GM23248 (cell line): Measurements from ENCODE around the gene GSC2. TPM values are rescaled to one million over a fixed set of nuclear protein-coding genes. Genes with fewer than 3 reads are reported as not detected.

Source experiments
- DNase-seq: peaks from one replicate; pipeline ENCODE4 v3.0.0-alpha.2; 2015
- H2AFZ ChIP-seq: fragments of 200-600 bp; sonication (generic); 2 replicates; pipeline ENCODE4 v1.6.1; 2016; ENCODE audit warnings: antibody characterized with exemption
- H3F3A ChIP-seq: fragments of 200-600 bp; sonication (generic); 2 replicates; pipeline ENCODE4 v1.6.1; 2016; ENCODE audit warnings: mild to moderate bottlenecking, antibody characterized with exemption, mixed run types; ENCODE audit not compliant: insufficient read depth
- H3K27ac ChIP-seq: fragments of 200-600 bp; sonication (generic); 2 replicates; pipeline ENCODE4 v1.5.1; 2016; ENCODE audit warnings: mild to moderate bottlenecking
- H3K27me3 ChIP-seq: fragments of 200-600 bp; sonication (generic); replicated peaks from 2 replicates; pipeline ENCODE4 v1.6.1; 2016; ENCODE audit warnings: mild to moderate bottlenecking; ENCODE audit not compliant: insufficient read depth
- H3K36me3 ChIP-seq: fragments of 200-600 bp; sonication (generic); 2 replicates; pipeline ENCODE4 v1.6.1; 2016; ENCODE audit warnings: low read depth, mild to moderate bottlenecking
- H3K4me1 ChIP-seq: fragments of 200-600 bp; sonication (generic); 2 replicates; pipeline ENCODE4 v1.6.1; 2016; ENCODE audit warnings: mild to moderate bottlenecking; ENCODE audit not compliant: insufficient read depth
- H3K4me2 ChIP-seq: fragments of 200-600 bp; sonication (generic); one replicate; pipeline ENCODE4 v1.6.1; 2016; ENCODE audit warnings: mild to moderate bottlenecking; ENCODE audit not compliant: unreplicated experiment
- H3K4me3 ChIP-seq: fragments of 200-600 bp; sonication (generic); 2 replicates; pipeline ENCODE4 v1.5.1; 2016; ENCODE audit warnings: mild to moderate bottlenecking
- H3K79me2 ChIP-seq: fragments of 200-600 bp; sonication (generic); 2 replicates; pipeline ENCODE4 v1.6.1; 2016; ENCODE audit warnings: mild to moderate bottlenecking; ENCODE audit not compliant: insufficient read depth
- H3K9ac ChIP-seq: fragments of 200-600 bp; sonication (generic); 2 replicates; pipeline ENCODE4 v1.6.1; 2016; ENCODE audit warnings: mild to moderate bottlenecking
- H3K9me2 ChIP-seq: fragments of 200-600 bp; sonication (generic); 2 replicates; pipeline ENCODE4 v1.6.1; 2016; ENCODE audit warnings: mixed run types, mild to moderate bottlenecking, moderate library complexity; ENCODE audit not compliant: insufficient read depth
- H3K9me3 ChIP-seq: fragments of 200-600 bp; sonication (generic); one replicate; pipeline ENCODE4 v1.6.1; 2017; ENCODE audit warnings: low read depth
- H4K20me1 ChIP-seq: fragments of 200-600 bp; sonication (generic); 2 replicates; pipeline ENCODE4 v1.6.0; 2016; ENCODE audit not compliant: insufficient read depth
- EZH2 ChIP-seq: fragments of 200-600 bp; sonication (generic); IDR thresholded peaks from 2 replicates; pipeline ENCODE4 v1.6.1; 2018; ENCODE audit warnings: antibody characterized with exemption, mild to moderate bottlenecking; ENCODE audit not compliant: insufficient read depth, poor library complexity, severe bottlenecking
- EZH2phosphoT487 ChIP-seq: fragments of 200-600 bp; sonication (generic); IDR thresholded peaks from 2 replicates; pipeline ENCODE4 v1.6.1; 2018; ENCODE audit warnings: antibody characterized with exemption, moderate library complexity, mild to moderate bottlenecking, low read depth; ENCODE audit not compliant: insufficient read depth
- WGBS, 2 experiments: methylation state at CpG; one replicate each; pipeline ENCODE4 v1.1.6; 2015 to 2017; ENCODE audit warnings: low lambda C conversion rate in 2 of 2, low coverage in 1 of 2; ENCODE audit errors: missing lambda C conversion rate in 2 of 2; 5-methylcytosine and 5-hydroxymethylcytosine counted together
- in situ Hi-C: fragments of 300-500 bp; cut with MboI; formaldehyde crosslinking; loops from 2 replicates; pipeline ENCODE4 v1.15.0; 2020
- polyA plus RNA-seq: library from polyadenylated mRNA; unstranded; fragments of >200 nt; fragmentation: Nextera tagmentation; extraction: Ambion mirVana; gene quantifications from 2 replicates; pipeline ENCODE4 v1.2.1, GENCODE V29; 2016
- total RNA-seq: library from RNA; depleted of rRNA; stranded (reverse); fragments of >200 nt; shearing (Covaris generic); gene quantifications from 2 replicates; pipeline ENCODE4 v1.2.3, GENCODE V29; 2014

GSC2 gene
- total and polyA plus RNA-seq, 2 experiments from 2014 or later, result not detected

GRCh38 chr22:19118329-19118880, 31.7 kb downstream of the GSC2 start:
- no peak overlapping the region for H3K27ac ChIP-seq
- H3K9me3 ChIP-seq, result no peaks in the 10 kb centered on the region
- DNase-seq, result no peak
- in situ Hi-C loops, result no loop called here
- H3K36me3 ChIP-seq, result no peaks in the 10 kb centered on the region
- peaks cover 82% of the 10 kb centered on the region for H3K79me2 ChIP-seq
- peaks cover 9% of the 10 kb centered on the region; the same call in 1 of the 2 replicates for H3K4me1 ChIP-seq
- no peaks in the 10 kb centered on the region for H3K9me2 ChIP-seq
- H3K4me3 ChIP-seq, result no peak overlapping the region
- 0 out of 2 replicates have a peak, but pooled peaks cover 4% of the 10 kb centered on the region for H4K20me1 ChIP-seq
- no peak for TF ChIP-seq EZH2
- no peak for TF ChIP-seq EZH2phosphoT487
- no peak overlapping the region for H3K4me2 ChIP-seq
- H3K27me3 ChIP-seq, result no peaks in the 10 kb centered on the region
- 98% methylated on average over 4 of the region's 4 CpGs for WGBS, 2 experiments
- H2AFZ ChIP-seq, result no peak overlapping the region
- H3F3A ChIP-seq, result no peaks in the 10 kb centered on the region
- H3K9ac ChIP-seq, result no peak overlapping the region

- Histone ChIP-seq H3K9me2 (no peaks in the 10 kb centered on the region), H3K4me2 (no peak overlapping the region), H3K4me1 (peaks cover 9% of the 10 kb centered on the region; the same call in 1 of the 2 replicates), H3K9me3 (no peaks in the 10 kb centered on the region), H3K27me3 (no peaks in the 10 kb centered on the region), H2AFZ (no peak overlapping the region), H3K79me2 (peaks cover 95% of the 10 kb centered on the region), H3F3A (no peaks in the 10 kb centered on the region), H4K20me1 (0 out of 2 replicates have a peak, but pooled peaks cover 4% of the 10 kb centered on the region), H3K9ac (no peak overlapping the region), H3K27ac (no peak overlapping the region), H3K36me3 (no peaks in the 10 kb centered on the region), H3K4me3 (no peak overlapping the region)
- 92 to 94% methylated on average over 9 of the region's 9 CpGs for WGBS, 2 experiments
- TF ChIP-seq EZH2phosphoT487 (no peak), EZH2 (no peak)
- in situ Hi-C loops, result no loop called here
- no peak for DNase-seq
Observed at GRCh38 chr22:19117111-19117512, 33.0 kb downstream of the GSC2 start.

GRCh38 chr22:19115628-19116027, 34.5 kb downstream of the GSC2 start:
- H3K4me1 ChIP-seq, result 0 out of 2 replicates have a peak, but pooled peaks cover 3% of the 10 kb centered on the region
- TF ChIP-seq EZH2 (no peak), EZH2phosphoT487 (no peak)
- no peaks in the 10 kb centered on the region for H3K9me3 ChIP-seq
- no peak overlapping the region for H2AFZ ChIP-seq
- no peak for DNase-seq
- in situ Hi-C loops, result no loop called here
- H3F3A ChIP-seq, result no peaks in the 10 kb centered on the region
- no peak overlapping the region for H3K4me2 ChIP-seq
- 0 out of 2 replicates have a peak, but pooled peaks cover 4% of the 10 kb centered on the region for H4K20me1 ChIP-seq
- no peak overlapping the region for H3K9ac ChIP-seq
- H3K36me3 ChIP-seq, result no peaks in the 10 kb centered on the region
- no peak overlapping the region for H3K4me3 ChIP-seq
- peaks cover 99% of the 10 kb centered on the region for H3K79me2 ChIP-seq
- no peaks in the 10 kb centered on the region for H3K9me2 ChIP-seq
- H3K27me3 ChIP-seq, result no peaks in the 10 kb centered on the region
- H3K27ac ChIP-seq, result no peak overlapping the region
- 60 to 70% methylated on average over 4 of the region's 4 CpGs for WGBS, 2 experiments

GRCh38 chr22:19114984-19115552, 35.0 kb downstream of the GSC2 start:
- no peaks in the 10 kb centered on the region for H3K9me2 ChIP-seq
- no peaks in the 10 kb centered on the region for H3K27me3 ChIP-seq
- H3K4me3 ChIP-seq, result no peak overlapping the region
- in situ Hi-C loops, result no loop called here
- no peak overlapping the region for H3K9ac ChIP-seq
- H3K36me3 ChIP-seq, result no peaks in the 10 kb centered on the region
- DNase-seq, result no peak
- H3K4me1 ChIP-seq, result no peaks in the 10 kb centered on the region
- 84 to 86% methylated on average over 4 of the region's 4 CpGs for WGBS, 2 experiments
- H3K9me3 ChIP-seq, result no peaks in the 10 kb centered on the region
- H3K4me2 ChIP-seq, result no peak overlapping the region
- no peak overlapping the region for H2AFZ ChIP-seq
- H3K79me2 ChIP-seq, result peaks cover 99% of the 10 kb centered on the region
- no peaks in the 10 kb centered on the region for H4K20me1 ChIP-seq
- TF ChIP-seq EZH2phosphoT487, result no peak
- TF ChIP-seq EZH2, result no peak
- no peaks in the 10 kb centered on the region for H3F3A ChIP-seq
- no peak overlapping the region for H3K27ac ChIP-seq
